ENCODE results near the gene WFDC10B. TPM values are rescaled to one million over a fixed set of nuclear protein-coding genes. Genes with fewer than 3 reads are reported as not detected.
"Not testable (repeated sequence)": the region's sequence is repeated elsewhere in the genome, so short reads cannot be mapped to it uniquely, and the experiment has no call there.

WFDC10B gene
- total and polyA plus RNA-seq, 4 donors: 1.5 to 2.0 (median 2.0) TPM; not detected in 1

DNA sequence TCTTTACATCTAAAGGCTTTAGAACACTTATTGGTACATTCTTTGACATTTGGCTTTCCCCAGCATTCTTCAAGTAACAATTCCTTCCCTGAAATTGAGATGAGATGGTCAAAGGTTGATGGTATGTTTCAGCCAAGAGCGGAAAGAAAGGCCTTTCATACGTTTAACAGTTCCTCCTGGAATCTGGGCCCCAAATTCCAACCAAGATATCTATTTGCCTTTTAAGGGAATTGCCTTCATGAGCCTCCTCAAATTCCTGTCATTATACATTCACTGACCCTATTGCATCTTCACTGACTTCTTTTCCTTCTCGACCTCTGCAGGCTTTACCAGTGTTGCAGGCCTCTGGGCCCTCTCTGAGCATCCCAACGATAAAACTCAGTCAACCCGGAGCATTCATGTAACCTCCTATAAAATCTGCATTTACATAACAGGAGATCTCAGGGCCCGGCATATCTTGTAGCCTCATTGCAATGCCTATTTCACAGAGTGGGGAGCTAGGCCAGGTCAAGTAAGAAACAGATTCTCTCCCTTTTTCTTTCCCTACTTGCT lies 55.4 kb downstream of the WFDC10B start:
- Histone ChIP-seq H3K27ac (ENCODE audit: low read depth in 1 of 2, low read length in 1 of 2) (no peak overlapping the region), H3K9me3 (ENCODE audit: control insufficient read depth in 4 of 4, insufficient read depth in 3 of 4, low read length in 3 of 4) (no peaks in the 10 kb centered on the region), H3K4me3 (no peak overlapping the region), H3K36me3 (ENCODE audit: control insufficient read depth in 4 of 4, insufficient read depth in 4 of 4, low read length in 4 of 4) (no peaks in the 10 kb centered on the region), H3K9ac (ENCODE audit: insufficient read depth in 1 of 2, low read length in 2 of 2) (no peak overlapping the region), H3K4me1 (ENCODE audit: control insufficient read depth in 5 of 5, insufficient read depth in 5 of 5, low read length in 5 of 5) (peaks cover 0 to 2% (median 0%) of the 10 kb centered on the region in 5 donors), H3K27me3 (ENCODE audit: control insufficient read depth in 3 of 3, insufficient read depth in 3 of 3, low read length in 2 of 3) (no peaks in the 10 kb centered on the region)
- whole genome bisulfite sequencing, 2 donors: 87% methylated on average over 6 of the region's 6 CpGs
- TF ChIP-seq CTCF (IDR thresholded peaks at IDR 0.05; ENCODE audit: control extremely low read depth, extremely low read depth): no peak
- ATAC-seq (ENCODE audit: insufficient read depth, low FRiP score) (no peak), DNase-seq (no peak)

DNA sequence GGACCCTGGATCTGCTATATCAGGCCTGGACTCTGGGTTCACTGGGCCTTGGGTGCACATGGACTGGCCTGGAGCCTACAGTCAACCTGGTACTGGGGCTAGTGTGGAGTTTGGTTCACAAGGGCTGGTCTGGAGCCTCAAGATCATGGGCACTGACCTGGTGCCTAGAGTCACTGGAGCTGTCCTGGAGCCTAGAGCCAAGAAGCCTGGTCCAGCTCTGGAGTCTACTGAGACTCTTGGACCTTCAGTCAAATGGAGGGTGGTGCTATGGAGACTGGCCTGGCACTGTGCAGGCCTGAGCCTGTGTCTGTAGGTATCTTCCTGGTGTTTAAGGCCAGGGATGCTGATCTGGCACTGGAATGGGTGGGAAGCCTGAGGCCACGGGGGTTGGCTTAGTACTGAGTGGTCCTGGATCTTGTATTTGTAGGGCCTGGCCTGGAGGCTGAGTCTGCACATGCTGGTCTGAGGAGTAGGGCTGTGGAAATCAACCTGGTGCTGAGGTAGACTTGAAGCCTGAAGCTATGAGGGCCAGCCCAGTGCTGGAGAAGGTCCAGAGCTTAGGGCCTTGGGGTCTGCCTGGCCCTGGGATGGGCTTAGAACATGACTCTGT lies 57.3 kb downstream of the WFDC10B start:
- no peak overlapping the region for H3K9ac ChIP-seq (ENCODE audit: insufficient read depth in 1 of 2, low read length in 2 of 2)
- H3K27ac ChIP-seq (ENCODE audit: low read depth in 1 of 2, low read length in 1 of 2): no peak overlapping the region
- peaks cover 0 to 2% (median 0%) of the 10 kb centered on the region in 5 donors for H3K4me1 ChIP-seq (ENCODE audit: control insufficient read depth in 5 of 5, insufficient read depth in 5 of 5, low read length in 5 of 5)
- 68 to 80% methylated on average over 1 of the region's 1 CpG for WGBS, 2 donors
- no peaks in the 10 kb centered on the region for H3K27me3 ChIP-seq (ENCODE audit: control insufficient read depth in 3 of 3, insufficient read depth in 3 of 3, low read length in 2 of 3)
- TF ChIP-seq CTCF (IDR thresholded peaks at IDR 0.05; ENCODE audit: control extremely low read depth, extremely low read depth): no peak
- DNase-seq (no peak), ATAC-seq (ENCODE audit: insufficient read depth, low FRiP score) (no peak)
- H3K4me3 ChIP-seq: no peak overlapping the region
- H3K9me3 ChIP-seq (ENCODE audit: control insufficient read depth in 4 of 4, insufficient read depth in 3 of 4, low read length in 3 of 4): no peaks in the 10 kb centered on the region
- no peaks in the 10 kb centered on the region for H3K36me3 ChIP-seq (ENCODE audit: control insufficient read depth in 4 of 4, insufficient read depth in 4 of 4, low read length in 4 of 4)

GRCh38 chr20:45646875-45647274 lies 57.9 kb downstream of the WFDC10B start:
- Histone ChIP-seq H3K27me3 (ENCODE audit: control insufficient read depth in 3 of 3, insufficient read depth in 3 of 3, low read length in 2 of 3) (no peaks in the 10 kb centered on the region), H3K9ac (ENCODE audit: insufficient read depth in 1 of 2, low read length in 2 of 2) (no peak overlapping the region), H3K4me3 (no peak overlapping the region), H3K9me3 (ENCODE audit: control insufficient read depth in 4 of 4, insufficient read depth in 3 of 4, low read length in 3 of 4) (no peaks in the 10 kb centered on the region), H3K27ac (ENCODE audit: low read depth in 1 of 2, low read length in 1 of 2) (no peak overlapping the region), H3K36me3 (ENCODE audit: control insufficient read depth in 4 of 4, insufficient read depth in 4 of 4, low read length in 4 of 4) (no peaks in the 10 kb centered on the region), H3K4me1 (ENCODE audit: control insufficient read depth in 5 of 5, insufficient read depth in 5 of 5, low read length in 5 of 5) (peaks cover 0 to 2% (median 0%) of the 10 kb centered on the region in 5 donors)
- no peak for ATAC-seq (ENCODE audit: insufficient read depth, low FRiP score)
- no peak for TF ChIP-seq CTCF (IDR thresholded peaks at IDR 0.05; ENCODE audit: control extremely low read depth, extremely low read depth)
- DNase-seq: no peak
- WGBS, 2 donors: 71 to 88% methylated on average over 3 of the region's 3 CpGs

DNA sequence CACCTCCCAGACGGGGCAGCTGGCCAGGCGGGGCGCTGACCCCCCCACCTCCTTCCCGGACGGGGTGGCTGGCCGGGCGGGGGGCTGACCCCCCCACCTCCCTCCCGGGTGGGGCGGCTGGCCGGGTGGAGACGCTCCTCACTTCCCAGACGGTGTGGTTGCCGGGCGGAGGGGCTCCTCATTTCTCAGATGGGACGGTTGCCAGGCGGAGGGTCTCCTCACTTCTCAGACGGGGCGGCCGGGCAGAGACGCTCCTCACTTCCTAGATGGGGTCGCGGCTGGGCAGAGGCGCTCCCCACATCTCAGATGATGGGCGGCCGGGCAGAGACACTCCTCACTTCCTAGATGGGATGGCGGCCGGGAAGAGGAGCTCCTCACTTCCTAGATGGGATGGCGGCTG lies 59.0 kb downstream of the WFDC10B start:
- WGBS, 2 donors: 90 to 96% methylated on average over 26 to 28 of the region's 28 CpGs
- not testable (repeated sequence) for DNase-seq; H3K36me3 ChIP-seq (ENCODE audit: control insufficient read depth in 4 of 4, insufficient read depth in 4 of 4, low read length in 4 of 4); ATAC-seq (ENCODE audit: insufficient read depth, low FRiP score); H3K4me3 ChIP-seq; H3K9me3 ChIP-seq (ENCODE audit: control insufficient read depth in 4 of 4, insufficient read depth in 3 of 4, low read length in 3 of 4); H3K4me1 ChIP-seq (ENCODE audit: control insufficient read depth in 5 of 5, insufficient read depth in 5 of 5, low read length in 5 of 5); H3K27ac ChIP-seq (ENCODE audit: low read depth in 1 of 2, low read length in 1 of 2); H3K9ac ChIP-seq (ENCODE audit: insufficient read depth in 1 of 2, low read length in 2 of 2); H3K27me3 ChIP-seq (ENCODE audit: control insufficient read depth in 3 of 3, insufficient read depth in 3 of 3, low read length in 2 of 3)

DNA sequence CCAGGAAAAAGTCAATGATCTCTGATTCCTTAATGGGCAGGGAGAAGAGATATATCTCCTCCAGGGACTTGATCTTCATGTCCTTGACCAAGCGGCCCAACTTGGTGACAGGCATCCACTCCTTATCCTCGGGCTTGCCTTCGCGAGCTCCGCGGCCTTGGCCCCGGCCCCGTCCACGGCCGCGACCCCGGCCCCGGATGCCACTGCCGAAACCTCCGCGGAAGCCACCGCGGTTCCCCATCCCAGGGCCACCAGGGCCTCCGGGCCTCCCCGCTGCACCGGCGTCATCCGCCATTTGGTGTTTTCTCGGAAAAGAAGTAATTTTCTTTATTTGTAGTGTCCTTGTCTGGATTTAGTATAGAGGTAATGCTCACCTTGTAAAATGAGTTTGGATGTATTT lies 63.7 kb downstream of the WFDC10B start:
- H3K9ac ChIP-seq (ENCODE audit: insufficient read depth in 1 of 2, low read length in 2 of 2); ATAC-seq (ENCODE audit: insufficient read depth, low FRiP score); H3K27ac ChIP-seq (ENCODE audit: low read depth in 1 of 2, low read length in 1 of 2); H3K4me3 ChIP-seq; H3K36me3 ChIP-seq (ENCODE audit: control insufficient read depth in 4 of 4, insufficient read depth in 4 of 4, low read length in 4 of 4); DNase-seq; H3K9me3 ChIP-seq (ENCODE audit: control insufficient read depth in 4 of 4, insufficient read depth in 3 of 4, low read length in 3 of 4); H3K4me1 ChIP-seq (ENCODE audit: control insufficient read depth in 5 of 5, insufficient read depth in 5 of 5, low read length in 5 of 5); H3K27me3 ChIP-seq (ENCODE audit: control insufficient read depth in 3 of 3, insufficient read depth in 3 of 3, low read length in 2 of 3): not testable (repeated sequence)
- WGBS, 2 donors: 97% methylated on average over 23 to 24 of the region's 24 CpGs
